ENCODE results near the gene GNA12. TPM values are rescaled to one million over a fixed set of nuclear protein-coding genes. Genes with fewer than 3 reads are reported as not detected.

GNA12 gene
- total and polyA plus RNA-seq, 10 of the 15 experiments (the other 5 are each of a cell fraction or from before 2014, with no cell fraction given): 1.9 to 51.8 (median 12.6) TPM

- TF ChIP-seq ATF3 (IDR thresholded peaks at IDR 0.05; ENCODE audit: borderline replicate concordance, extremely low read depth, low read depth, low read length) (no peak), EP300 (IDR thresholded peaks at IDR 0.05; ENCODE audit: borderline replicate concordance in 1 of 2, control insufficient read depth in 1 of 2, low read depth in 2 of 2, low read length in 2 of 2) (peak in 1 of 2 experiments; percentile 30; a peak in 1 of 4 replicates), E4F1 (IDR thresholded peaks at IDR 0.05; ENCODE audit: borderline replicate concordance, partially characterized antibody) (no peak), SP1 (IDR thresholded peaks at IDR 0.05; ENCODE audit: low read depth, low read length) (no peak), HSF1 (IDR thresholded peaks at IDR 0.05; ENCODE audit: low read depth, low read length) (no peak), HDAC6 (IDR thresholded peaks at IDR 0.05; ENCODE audit: unreplicated experiment) (no peak)
Observed at GRCh38 chr7:2838873-2839578, 5.1 kb downstream of the GNA12 start (continued).
